ENCODE results near the gene PACRG. TPM values are rescaled to one million over a fixed set of nuclear protein-coding genes. Genes with fewer than 3 reads are reported as not detected.

PACRG gene
- total and polyA plus RNA-seq, 3 donors from 2014 or later, result 54.0 to 84.6 (median 81.7) TPM

- Histone ChIP-seq H3K36me3 (ENCODE audit: low read depth, missing control alignments) (no peaks in the 10 kb centered on the region), H3K9me3 (no peaks in the 10 kb centered on the region), H3K27ac (no peak overlapping the region), H3K4me1 (no peaks in the 10 kb centered on the region), H3K27me3 (no peaks in the 10 kb centered on the region), H3K4me3 (no peak overlapping the region)
- no peak for DNase-seq
- no peak for TF ChIP-seq CTCF (IDR thresholded peaks at IDR 0.05)
- no peak for TF ChIP-seq POLR2A (IDR thresholded peaks at IDR 0.05)
- WGBS, 2 donors, result 93 to 98% methylated on average over 5 of the region's 5 CpGs
- intact Hi-C loops (cut with DNase I; ENCODE audit: low total_unique reads), result no loop called here
These were observed 367.1 kb downstream of the PACRG start for GRCh38 chr6:163094881-163095280.

GRCh38 chr6:163095401-163095800, 367.6 kb downstream of the PACRG start:
- WGBS, 2 donors, result 93% methylated on average over 9 of the region's 9 CpGs
- intact Hi-C loops (cut with DNase I; ENCODE audit: low total_unique reads), result no loop called here
- H3K27ac ChIP-seq, result no peak overlapping the region

GRCh38 chr6:163098827-163099479, 371.2 kb downstream of the PACRG start:
- Histone ChIP-seq H3K27ac (no peak overlapping the region), H3K4me3 (no peak overlapping the region), H3K27me3 (no peaks in the 10 kb centered on the region), H3K36me3 (ENCODE audit: low read depth, missing control alignments) (no peaks in the 10 kb centered on the region), H3K9me3 (no peaks in the 10 kb centered on the region), H3K4me1 (no peaks in the 10 kb centered on the region)
- WGBS, 2 donors, result 84 to 93% methylated on average over 8 of the region's 8 CpGs
- intact Hi-C loops (cut with DNase I; ENCODE audit: low total_unique reads), result no loop called here
- DNase-seq, result no peak
- TF ChIP-seq POLR2A (IDR thresholded peaks at IDR 0.05), result no peak
- TF ChIP-seq CTCF (IDR thresholded peaks at IDR 0.05), result no peak

More at GRCh38 chr6:163095401-163095800, 367.6 kb downstream of the PACRG start:
- H3K9me3 ChIP-seq, result no peaks in the 10 kb centered on the region
- TF ChIP-seq CTCF (IDR thresholded peaks at IDR 0.05) (no peak), POLR2A (IDR thresholded peaks at IDR 0.05) (no peak)
- H3K4me1 ChIP-seq, result no peaks in the 10 kb centered on the region
- no peaks in the 10 kb centered on the region for H3K27me3 ChIP-seq
- no peak overlapping the region for H3K4me3 ChIP-seq
- no peaks in the 10 kb centered on the region for H3K36me3 ChIP-seq (ENCODE audit: low read depth, missing control alignments)
- DNase-seq, result no peak

GRCh38 chr6:163099621-163100171, 371.9 kb downstream of the PACRG start:
- Histone ChIP-seq H3K4me3 (no peak overlapping the region), H3K4me1 (no peaks in the 10 kb centered on the region), H3K27ac (no peak overlapping the region), H3K9me3 (no peaks in the 10 kb centered on the region), H3K27me3 (no peaks in the 10 kb centered on the region), H3K36me3 (ENCODE audit: low read depth, missing control alignments) (no peaks in the 10 kb centered on the region)
- intact Hi-C loops (cut with DNase I; ENCODE audit: low total_unique reads), result no loop called here
- WGBS, 2 donors, result 60 to 73% methylated on average over 12 to 27 of the region's 27 CpGs
- TF ChIP-seq CTCF (IDR thresholded peaks at IDR 0.05), result no peak
- no peak for TF ChIP-seq POLR2A (IDR thresholded peaks at IDR 0.05)
- DNase-seq, result no peak

- TF ChIP-seq POLR2A (IDR thresholded peaks at IDR 0.05), result no peak
- TF ChIP-seq CTCF (IDR thresholded peaks at IDR 0.05), result no peak
- Histone ChIP-seq H3K9me3 (no peaks in the 10 kb centered on the region), H3K27ac (no peak overlapping the region), H3K27me3 (no peaks in the 10 kb centered on the region), H3K4me1 (no peaks in the 10 kb centered on the region), H3K36me3 (ENCODE audit: low read depth, missing control alignments) (no peaks in the 10 kb centered on the region), H3K4me3 (no peak overlapping the region)
- 66 to 76% methylated on average over 8 to 27 of the region's 27 CpGs for WGBS, 2 donors
- intact Hi-C loops (cut with DNase I; ENCODE audit: low total_unique reads), result no loop called here
- DNase-seq, result no peak
These were observed 372.5 kb downstream of the PACRG start for GRCh38 chr6:163100259-163100658.

Data from testis (tissue), 3 donors.